VCaP (cell line): ENCODE measurements around the gene TEX13A.
A peak's percentile ranks its signal among the peaks of the same experiment; 100 is the strongest.

ENCODE experiments used
- H3K27ac ChIP-seq: fragments of 450-650 bp; 2 replicates; pipeline ENCODE4 v1.5.1; 2017
- TF ChIP-seq, protein P1 (sequence below): fragments of 450-650 bp; conservative IDR thresholded peaks from 2 replicates; pipeline ENCODE4 v1.5.1; 2017; ENCODE audit warnings: mild to moderate bottlenecking, moderate library complexity

The TEX13A gene

GRCh38 chrX:105219454-105220401 is 766 bp downstream of the TEX13A start:
- no peak overlapping the region for H3K27ac ChIP-seq
- TF ChIP-seq, protein P1, sequence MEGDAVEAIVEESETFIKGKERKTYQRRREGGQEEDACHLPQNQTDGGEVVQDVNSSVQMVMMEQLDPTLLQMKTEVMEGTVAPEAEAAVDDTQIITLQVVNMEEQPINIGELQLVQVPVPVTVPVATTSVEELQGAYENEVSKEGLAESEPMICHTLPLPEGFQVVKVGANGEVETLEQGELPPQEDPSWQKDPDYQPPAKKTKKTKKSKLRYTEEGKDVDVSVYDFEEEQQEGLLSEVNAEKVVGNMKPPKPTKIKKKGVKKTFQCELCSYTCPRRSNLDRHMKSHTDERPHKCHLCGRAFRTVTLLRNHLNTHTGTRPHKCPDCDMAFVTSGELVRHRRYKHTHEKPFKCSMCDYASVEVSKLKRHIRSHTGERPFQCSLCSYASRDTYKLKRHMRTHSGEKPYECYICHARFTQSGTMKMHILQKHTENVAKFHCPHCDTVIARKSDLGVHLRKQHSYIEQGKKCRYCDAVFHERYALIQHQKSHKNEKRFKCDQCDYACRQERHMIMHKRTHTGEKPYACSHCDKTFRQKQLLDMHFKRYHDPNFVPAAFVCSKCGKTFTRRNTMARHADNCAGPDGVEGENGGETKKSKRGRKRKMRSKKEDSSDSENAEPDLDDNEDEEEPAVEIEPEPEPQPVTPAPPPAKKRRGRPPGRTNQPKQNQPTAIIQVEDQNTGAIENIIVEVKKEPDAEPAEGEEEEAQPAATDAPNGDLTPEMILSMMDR, result no peak

GRCh38 chrX:105211066-105211575 is 9.4 kb downstream of the TEX13A start:
- TF ChIP-seq, protein P1, result no peak
- H3K27ac ChIP-seq, result no peak overlapping the region

DNA sequence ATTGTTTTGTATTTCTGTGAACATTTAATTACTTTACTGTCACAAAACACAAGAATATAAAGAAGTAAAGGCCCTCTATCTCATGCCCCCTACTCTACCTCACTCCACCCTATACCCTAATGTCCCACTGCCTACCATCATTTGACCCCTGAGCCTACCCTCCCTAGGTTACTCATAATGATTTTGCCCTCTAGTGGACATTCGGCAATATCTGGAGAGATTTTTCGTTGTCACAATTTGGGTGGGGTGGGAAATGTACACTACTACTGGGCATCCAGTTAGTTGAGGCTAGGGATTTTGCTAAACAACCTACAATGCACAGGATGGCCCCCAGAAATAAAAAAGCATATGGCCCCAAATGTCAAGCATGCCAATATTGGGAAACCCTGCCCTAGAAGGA is 10.2 kb downstream of the TEX13A start:
- TF ChIP-seq, protein P1, result no peak
- no peak overlapping the region for H3K27ac ChIP-seq

DNA sequence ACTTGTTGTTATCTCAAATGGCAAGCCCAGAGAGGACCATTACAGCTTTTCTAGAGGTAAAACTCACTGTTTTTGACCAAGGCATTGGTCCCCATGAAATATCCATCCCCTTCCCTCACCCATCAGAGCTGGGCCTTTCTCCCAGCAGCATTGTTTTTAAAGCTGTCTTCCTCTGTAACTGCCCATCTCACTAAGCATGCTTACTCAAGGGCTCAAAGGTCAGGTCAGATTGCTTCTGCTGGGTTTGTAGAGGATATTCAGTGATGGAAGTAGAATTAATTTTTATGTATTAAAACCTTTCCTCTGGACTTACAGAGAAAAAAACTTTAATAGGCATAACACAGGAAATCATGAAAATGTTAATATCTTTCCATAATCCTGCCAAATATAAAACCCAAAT is 11.1 kb downstream of the TEX13A start:
- no peak overlapping the region for H3K27ac ChIP-seq

DNA sequence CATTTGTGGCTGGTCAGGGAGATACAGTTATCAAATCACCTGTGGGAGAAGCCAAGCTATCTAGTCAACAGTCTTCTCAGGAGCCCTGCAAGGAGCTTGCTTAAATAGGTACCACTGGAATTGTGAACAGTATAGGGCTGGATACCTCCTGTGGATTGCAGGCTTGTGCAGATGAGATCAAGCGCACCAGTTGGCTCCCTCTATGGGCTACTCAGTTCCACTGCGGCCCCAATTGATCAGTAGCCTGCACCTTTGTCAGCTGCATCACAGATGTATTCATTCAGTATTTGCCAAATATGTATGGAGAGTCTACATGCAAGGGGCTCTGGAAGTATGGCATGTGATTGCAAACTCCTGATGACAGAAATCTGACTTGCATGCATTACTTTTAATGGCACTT is 28.6 kb downstream of the TEX13A start:
- no peak overlapping the region for H3K27ac ChIP-seq
- TF ChIP-seq, protein P1, result peak; percentile 64

More for the DNA sequence above, 11.1 kb downstream of the TEX13A start:
- TF ChIP-seq, protein P1, result no peak

DNA sequence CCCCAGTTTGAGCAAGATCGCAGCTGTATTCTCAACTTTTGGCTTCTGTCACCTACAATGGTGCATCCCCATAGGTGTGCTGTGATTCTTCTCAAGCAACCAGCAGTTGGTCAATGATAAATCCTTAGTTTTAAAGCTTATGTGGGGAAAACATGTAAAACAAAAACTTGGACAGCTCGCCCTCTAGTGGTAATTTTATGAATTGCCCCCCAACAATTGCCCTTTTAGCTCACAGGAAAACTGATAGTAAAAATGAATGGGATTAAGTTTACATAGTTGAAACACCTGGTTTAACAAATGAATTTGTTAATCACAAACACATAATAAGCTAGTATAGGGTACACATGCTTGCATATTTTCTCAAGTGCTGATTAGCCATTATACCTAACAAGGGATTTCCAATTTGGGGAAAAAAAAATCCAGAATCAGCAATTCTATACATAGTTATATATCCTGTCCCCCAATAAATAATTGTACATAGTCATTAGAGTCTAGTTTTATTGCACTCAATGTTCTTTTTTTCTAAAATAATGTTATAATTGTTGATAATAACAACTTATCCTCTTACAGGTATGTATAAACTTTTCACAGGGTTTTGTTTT is 30.1 kb downstream of the TEX13A start:
- TF ChIP-seq, protein P1, result peak; percentile 62
- no peak overlapping the region for H3K27ac ChIP-seq

DNA sequence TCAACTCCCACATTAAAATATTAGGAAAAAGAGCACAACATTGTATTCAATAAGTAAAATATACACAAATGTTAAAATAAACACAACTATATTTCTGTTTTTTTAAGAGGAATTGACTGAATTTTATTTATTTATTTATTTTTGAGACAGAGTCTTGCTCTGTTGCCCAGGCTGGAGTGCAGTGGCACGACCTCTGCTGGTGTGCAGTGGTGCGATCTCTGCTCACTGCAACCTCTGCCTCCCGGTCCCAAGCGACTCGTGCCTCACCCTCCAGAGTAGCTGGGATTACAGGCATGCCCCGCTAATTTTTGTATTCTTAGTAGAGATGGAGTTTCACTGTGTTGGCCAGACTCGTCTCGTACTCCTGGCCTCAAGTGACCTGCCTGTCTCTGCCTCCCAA is 31.4 kb downstream of the TEX13A start:
- TF ChIP-seq, protein P1, result no peak
- H3K27ac ChIP-seq, result no peak overlapping the region
